DOHH2 (cell line): ENCODE measurements around the gene AHRR.

Experiments used
- H3F3A ChIP-seq: fragments of 200-600 bp; sonication (generic), shearing (Covaris generic); 2 replicates; pipeline ENCODE4 v1.6.0; 2016; ENCODE audit warnings: antibody characterized with exemption, mild to moderate bottlenecking; ENCODE audit not compliant: control insufficient read depth, insufficient read depth
- H3K27ac ChIP-seq: fragments of 200-600 bp; sonication (generic); 2 replicates; pipeline ENCODE4 v1.5.1; 2014; ENCODE audit warnings: low read depth, mild to moderate bottlenecking, low read length, moderate library complexity
- H3K27me3 ChIP-seq: fragments of 200-600 bp; sonication (generic); 2 replicates; pipeline ENCODE4 v1.6.1; 2014; ENCODE audit warnings: mild to moderate bottlenecking, low read length, mixed read lengths; ENCODE audit not compliant: control insufficient read depth
- H3K36me3 ChIP-seq: fragments of 200-600 bp; sonication (generic); 2 replicates; pipeline ENCODE4 v1.6.1; 2014; ENCODE audit warnings: mild to moderate bottlenecking, low read length, moderate library complexity, mixed read lengths; ENCODE audit not compliant: control insufficient read depth
- H3K4me1 ChIP-seq: fragments of 200-600 bp; sonication (generic); 2 replicates; pipeline ENCODE4 v1.6.1; 2014; ENCODE audit warnings: mild to moderate bottlenecking, low read length, mixed read lengths; ENCODE audit not compliant: control insufficient read depth
- H3K4me2 ChIP-seq: fragments of 200-600 bp; sonication (generic); 2 replicates; pipeline ENCODE4 v1.6.0; 2014; ENCODE audit warnings: mild to moderate bottlenecking, low read length, moderate library complexity
- H3K4me3 ChIP-seq: fragments of 200-600 bp; sonication (generic); 2 replicates; pipeline ENCODE4 v1.5.1; 2014; ENCODE audit warnings: mild to moderate bottlenecking, low read length, mixed read lengths
- H3K79me2 ChIP-seq: fragments of 200-600 bp; sonication (generic); 2 replicates; pipeline ENCODE4 v1.6.1; 2014; ENCODE audit warnings: mild to moderate bottlenecking, low read length, mixed read lengths; ENCODE audit not compliant: control insufficient read depth
- H3K9me2 ChIP-seq: fragments of 200-600 bp; sonication (generic); replicated peaks from 2 replicates; pipeline ENCODE4 v1.6.1; 2014; ENCODE audit warnings: mild to moderate bottlenecking, low read length, mixed read lengths; ENCODE audit not compliant: control insufficient read depth
- H3K9me3 ChIP-seq: fragments of 200-600 bp; sonication (generic); 2 replicates; pipeline ENCODE4 v1.6.1; 2014; ENCODE audit warnings: antibody characterized with exemption, low read length, mixed read lengths; ENCODE audit not compliant: control insufficient read depth, insufficient read depth
- H4K20me1 ChIP-seq: fragments of 200-600 bp; sonication (generic); 2 replicates; pipeline ENCODE4 v1.6.0; 2014; ENCODE audit warnings: low read depth, mild to moderate bottlenecking, antibody characterized with exemption, low read length, moderate library complexity; ENCODE audit not compliant: control insufficient read depth, insufficient read depth
- CTCF ChIP-seq: fragments of 200-600 bp; sonication (generic); IDR thresholded peaks from one replicate; pipeline ENCODE4 v1.5.1; 2014; ENCODE audit warnings: antibody characterized with exemption, mild to moderate bottlenecking, low read depth, low read length; ENCODE audit not compliant: poor library complexity, severe bottlenecking
- EZH2phosphoT487 ChIP-seq: fragments of 200-600 bp; sonication (generic); IDR thresholded peaks from 2 replicates; pipeline ENCODE4 v1.6.1; 2017; ENCODE audit warnings: borderline replicate concordance, mild to moderate bottlenecking, antibody characterized with exemption, low read length, moderate library complexity, mixed read lengths

AHRR gene

GRCh38 chr5:352639-353611 is 31.4 kb downstream of the AHRR start:
- Histone ChIP-seq H3K9me3 (no peaks in the 10 kb centered on the region), H3K27ac (no peak overlapping the region), H4K20me1 (no peaks in the 10 kb centered on the region), H3K4me3 (no peak overlapping the region), H3K4me2 (no peak overlapping the region), H3K36me3 (peaks cover 56% of the 10 kb centered on the region), H3K4me1 (peaks cover 27% of the 10 kb centered on the region), H3K9me2 (no peaks in the 10 kb centered on the region), H3F3A (0 out of 2 replicates have a peak, but pooled peaks cover 5% of the 10 kb centered on the region), H3K27me3 (no peaks in the 10 kb centered on the region), H3K79me2 (peaks cover 40% of the 10 kb centered on the region)
- TF ChIP-seq CTCF (no peak), EZH2phosphoT487 (no peak)

GRCh38 chr5:353612-354580 is 32.4 kb downstream of the AHRR start:
- H3K4me2 ChIP-seq, result no peak overlapping the region
- no peak overlapping the region for H3K4me3 ChIP-seq
- H3F3A ChIP-seq, result 0 out of 2 replicates have a peak, but pooled peaks cover 2% of the 10 kb centered on the region
- H3K27me3 ChIP-seq, result no peaks in the 10 kb centered on the region
- TF ChIP-seq CTCF (no peak), EZH2phosphoT487 (no peak)
- H4K20me1 ChIP-seq, result no peaks in the 10 kb centered on the region
- no peak overlapping the region for H3K27ac ChIP-seq
- peaks cover 51% of the 10 kb centered on the region for H3K36me3 ChIP-seq
- H3K79me2 ChIP-seq, result peaks cover 30% of the 10 kb centered on the region
- H3K4me1 ChIP-seq, result peaks cover 17% of the 10 kb centered on the region
- no peaks in the 10 kb centered on the region for H3K9me3 ChIP-seq
- no peaks in the 10 kb centered on the region for H3K9me2 ChIP-seq

GRCh38 chr5:354581-355378 is 33.3 kb downstream of the AHRR start:
- no peaks in the 10 kb centered on the region for H3F3A ChIP-seq
- no peak overlapping the region for H3K27ac ChIP-seq
- H3K4me1 ChIP-seq, result peaks cover 11% of the 10 kb centered on the region
- H3K9me2 ChIP-seq, result no peaks in the 10 kb centered on the region
- peaks cover 48% of the 10 kb centered on the region for H3K36me3 ChIP-seq
- no peaks in the 10 kb centered on the region for H3K9me3 ChIP-seq
- H3K79me2 ChIP-seq, result peaks cover 24% of the 10 kb centered on the region
- H3K4me2 ChIP-seq, result no peak overlapping the region
- TF ChIP-seq CTCF, result no peak
- no peaks in the 10 kb centered on the region for H4K20me1 ChIP-seq
- no peaks in the 10 kb centered on the region for H3K27me3 ChIP-seq
- no peak overlapping the region for H3K4me3 ChIP-seq
